ENCODE results near the gene FSHR. TPM values are rescaled to one million over a fixed set of nuclear protein-coding genes. Genes with fewer than 3 reads are reported as not detected.

FSHR gene
- total RNA-seq, 2 donors from 2014 or later: 0.28 to 1.1 TPM

GRCh38 chr2:49186050-49186648 lies 31.8 kb upstream of the FSHR start:
- Histone ChIP-seq H3K27me3 (no peaks in the 10 kb centered on the region), H3K4me1 (no peaks in the 10 kb centered on the region), H3K27ac (no peak overlapping the region), H3K9me3 (no peaks in the 10 kb centered on the region), H3K4me3 (no peak overlapping the region), H3K36me3 (no peaks in the 10 kb centered on the region)
- no peak for DNase-seq (ENCODE audit: low spot score)
- TF ChIP-seq CTCF (IDR thresholded peaks at IDR 0.05): no peak

DNA sequence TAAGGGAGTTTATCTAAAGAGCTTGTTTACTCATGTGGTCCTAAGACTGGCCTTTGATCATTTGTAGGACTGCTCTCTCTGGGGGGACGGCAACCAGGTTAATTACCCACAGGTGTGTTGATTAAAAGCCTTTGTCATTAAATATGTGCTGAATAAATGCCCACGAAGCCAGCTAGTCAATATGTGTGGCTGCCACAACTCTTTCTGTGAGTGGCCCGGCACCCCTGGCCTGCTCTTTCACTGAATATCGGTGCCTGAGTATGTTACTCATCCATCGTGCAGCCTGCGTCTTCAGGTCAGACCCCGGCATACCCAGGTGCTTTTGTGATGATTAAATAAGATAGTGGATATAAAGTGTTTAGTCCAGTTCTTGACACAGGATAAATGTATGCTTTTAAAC lies 24.3 kb upstream of the FSHR start:
- TF ChIP-seq CTCF (IDR thresholded peaks at IDR 0.05): no peak
- H3K4me3 ChIP-seq: no peak overlapping the region
- no peaks in the 10 kb centered on the region for H3K36me3 ChIP-seq
- DNase-seq (ENCODE audit: low spot score): no peak
- H3K27ac ChIP-seq: no peak overlapping the region
- H3K27me3 ChIP-seq: no peaks in the 10 kb centered on the region
- no peaks in the 10 kb centered on the region for H3K9me3 ChIP-seq
- H3K4me1 ChIP-seq: no peaks in the 10 kb centered on the region

DNA sequence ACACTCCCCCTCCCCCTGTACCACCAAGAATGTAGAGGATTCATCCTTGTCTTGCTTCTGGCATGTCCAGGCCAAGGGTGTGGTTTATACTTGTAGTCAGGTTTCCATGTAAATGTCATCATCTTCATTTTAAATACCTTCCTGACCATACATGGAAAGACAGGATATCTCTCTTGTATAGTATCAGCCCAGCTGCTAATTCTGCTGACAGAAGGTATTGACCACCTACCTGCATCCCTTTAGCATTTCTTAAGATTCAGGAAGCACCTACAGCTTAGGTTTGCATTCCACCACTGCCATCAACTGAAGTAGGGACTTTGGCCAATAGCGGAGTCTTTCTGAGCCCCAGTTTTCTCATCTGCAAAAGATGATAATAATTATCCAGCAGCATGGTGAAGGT lies 22.9 kb upstream of the FSHR start:
- H3K27ac ChIP-seq: no peak overlapping the region
- H3K27me3 ChIP-seq: no peaks in the 10 kb centered on the region
- H3K36me3 ChIP-seq: no peaks in the 10 kb centered on the region
- TF ChIP-seq CTCF (IDR thresholded peaks at IDR 0.05): no peak
- no peak overlapping the region for H3K4me3 ChIP-seq
- H3K9me3 ChIP-seq: no peaks in the 10 kb centered on the region
- no peak for DNase-seq (ENCODE audit: low spot score)
- no peaks in the 10 kb centered on the region for H3K4me1 ChIP-seq

- H3K36me3 ChIP-seq: no peaks in the 10 kb centered on the region
- no peaks in the 10 kb centered on the region for H3K4me1 ChIP-seq
- H3K4me3 ChIP-seq: no peak overlapping the region
- no peaks in the 10 kb centered on the region for H3K9me3 ChIP-seq
- no peak for DNase-seq (ENCODE audit: low spot score)
- no peaks in the 10 kb centered on the region for H3K27me3 ChIP-seq
- no peak for TF ChIP-seq CTCF (IDR thresholded peaks at IDR 0.05)
- no peak overlapping the region for H3K27ac ChIP-seq
These were observed 21.5 kb upstream of the FSHR start for GRCh38 chr2:49175831-49176230.

DNA sequence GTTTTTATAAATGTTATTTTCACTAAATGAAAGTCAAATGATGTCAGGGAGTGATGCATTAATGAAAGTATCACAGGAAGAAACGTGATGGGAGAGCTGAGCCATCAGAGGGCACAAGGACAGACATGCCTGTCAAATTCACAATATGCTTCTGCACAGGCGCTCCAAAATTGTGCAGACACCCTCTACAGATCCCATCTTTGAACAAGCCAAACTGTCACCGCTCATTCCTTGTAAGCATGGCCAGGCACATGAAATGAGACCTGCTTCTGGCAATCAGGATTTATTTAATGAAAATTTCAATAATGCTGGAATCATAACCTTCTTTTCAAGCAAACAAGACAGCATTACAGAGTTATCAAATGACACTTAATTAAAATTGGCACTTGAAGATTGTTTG lies 20.4 kb upstream of the FSHR start:
- Histone ChIP-seq H3K27ac (no peak overlapping the region), H3K36me3 (no peaks in the 10 kb centered on the region), H3K4me1 (no peaks in the 10 kb centered on the region), H3K27me3 (no peaks in the 10 kb centered on the region), H3K4me3 (no peak overlapping the region), H3K9me3 (no peaks in the 10 kb centered on the region)
- TF ChIP-seq CTCF (IDR thresholded peaks at IDR 0.05): no peak
- DNase-seq (ENCODE audit: low spot score): no peak

DNA sequence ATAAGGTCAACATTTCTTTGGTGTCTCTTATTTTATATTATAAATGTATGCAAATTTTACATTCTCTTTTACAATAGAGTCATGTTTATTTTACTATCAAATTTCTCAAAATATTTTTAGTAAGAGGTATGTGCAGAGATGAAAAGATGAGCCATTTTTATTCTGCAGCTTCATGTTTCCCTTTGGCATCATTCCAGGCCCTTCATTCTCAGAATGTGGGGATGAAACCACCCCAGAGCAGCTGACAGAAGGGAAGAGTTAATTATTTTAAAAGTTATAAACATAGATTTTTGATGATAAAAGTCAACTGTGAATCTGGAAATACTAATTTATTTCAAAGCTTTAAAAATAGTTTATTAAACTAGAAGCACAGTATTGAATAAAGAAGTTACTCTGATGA lies 12.8 kb upstream of the FSHR start:
- no peak for DNase-seq (ENCODE audit: low spot score)
- Histone ChIP-seq H3K27ac (no peak overlapping the region), H3K36me3 (no peaks in the 10 kb centered on the region), H3K27me3 (no peaks in the 10 kb centered on the region), H3K9me3 (no peaks in the 10 kb centered on the region), H3K4me3 (no peak overlapping the region), H3K4me1 (no peaks in the 10 kb centered on the region)
- TF ChIP-seq CTCF (IDR thresholded peaks at IDR 0.05): no peak
